ENCODE data around the gene ARL14EP. TPM values are rescaled to one million over a fixed set of nuclear protein-coding genes. Genes with fewer than 3 reads are reported as not detected.

ARL14EP gene
- total RNA-seq, 1 donor from 2014 or later, result 40.1 TPM

- intact Hi-C loops (cut with micrococcal nuclease), result no loop called here
- H3K4me1 Mint-ChIP-seq, result no peaks in the 10 kb centered on the region
- CTCF ChIA-PET, result no interaction called here
These were observed 35.6 kb downstream of the ARL14EP start for GRCh38 chr11:30358536-30358935.

GRCh38 chr11:30360741-30361140 is 37.8 kb downstream of the ARL14EP start:
- POLR2A ChIA-PET, result no interaction called here
- intact Hi-C loops (cut with micrococcal nuclease), result no loop called here

More at GRCh38 chr11:30358536-30358935, 35.6 kb downstream of the ARL14EP start:
- no peak for TF ChIP-seq CTCF (IDR thresholded peaks at IDR 0.05)
- Mint-ChIP-seq H3K27me3 (peaks cover 4% of the 10 kb centered on the region), H3K36me3 (ENCODE audit: low read depth) (no peaks in the 10 kb centered on the region), H3K27ac (no peak overlapping the region), H3K4me3 (no peak overlapping the region), H3K9me3 (no peaks in the 10 kb centered on the region)
- ATAC-seq (ENCODE audit: low read depth), result no peak
- POLR2A ChIA-PET, result no interaction called here
- DNase-seq, result no peak

GRCh38 chr11:30364139-30364836 is 41.4 kb downstream of the ARL14EP start:
- no peak overlapping the region for H3K4me3 Mint-ChIP-seq
- DNase-seq (no peak), ATAC-seq (ENCODE audit: low read depth) (no peak)
- no peaks in the 10 kb centered on the region for H3K9me3 Mint-ChIP-seq
- no peaks in the 10 kb centered on the region for H3K4me1 Mint-ChIP-seq
- H3K27me3 Mint-ChIP-seq, result peaks cover 2% of the 10 kb centered on the region
- intact Hi-C loops (cut with micrococcal nuclease), result no loop called here
- TF ChIP-seq CTCF (IDR thresholded peaks at IDR 0.05), result no peak
- no peak overlapping the region for H3K27ac Mint-ChIP-seq
- CTCF ChIA-PET, result no interaction called here
- no peaks in the 10 kb centered on the region for H3K36me3 Mint-ChIP-seq (ENCODE audit: low read depth)
- POLR2A ChIA-PET, result no interaction called here

More at GRCh38 chr11:30360741-30361140, 37.8 kb downstream of the ARL14EP start:
- DNase-seq, result no peak
- ATAC-seq (ENCODE audit: low read depth), result no peak
- no peaks in the 10 kb centered on the region for H3K4me1 Mint-ChIP-seq
- no peak overlapping the region for H3K4me3 Mint-ChIP-seq
- no peak overlapping the region for H3K27ac Mint-ChIP-seq
- peaks cover 6% of the 10 kb centered on the region for H3K27me3 Mint-ChIP-seq
- CTCF ChIA-PET, result no interaction called here
- no peak for TF ChIP-seq CTCF (IDR thresholded peaks at IDR 0.05)
- no peaks in the 10 kb centered on the region for H3K9me3 Mint-ChIP-seq
- H3K36me3 Mint-ChIP-seq (ENCODE audit: low read depth), result no peaks in the 10 kb centered on the region

GRCh38 chr11:30364837-30365482 is 42.1 kb downstream of the ARL14EP start:
- peaks cover 2% of the 10 kb centered on the region for H3K27me3 Mint-ChIP-seq
- H3K4me1 Mint-ChIP-seq, result no peaks in the 10 kb centered on the region
- TF ChIP-seq CTCF (IDR thresholded peaks at IDR 0.05), result no peak
- intact Hi-C loops (cut with micrococcal nuclease), result no loop called here
- peaks cover 2% of the 10 kb centered on the region for H3K9me3 Mint-ChIP-seq
- H3K4me3 Mint-ChIP-seq, result no peak overlapping the region
- ChIA-PET POLR2A (no interaction called here), CTCF (no interaction called here)
- H3K27ac Mint-ChIP-seq, result no peak overlapping the region
- ATAC-seq (ENCODE audit: low read depth) (no peak), DNase-seq (no peak)
- H3K36me3 Mint-ChIP-seq (ENCODE audit: low read depth), result no peaks in the 10 kb centered on the region

GRCh38 chr11:30365793-30366517 is 43.1 kb downstream of the ARL14EP start:
- ChIA-PET CTCF (no interaction called here), POLR2A (no interaction called here)
- TF ChIP-seq CTCF (IDR thresholded peaks at IDR 0.05), result no peak
- DNase-seq (no peak), ATAC-seq (ENCODE audit: low read depth) (no peak)
- no peak overlapping the region for H3K4me3 Mint-ChIP-seq
- H3K36me3 Mint-ChIP-seq (ENCODE audit: low read depth), result no peaks in the 10 kb centered on the region
- H3K4me1 Mint-ChIP-seq, result no peaks in the 10 kb centered on the region
- H3K9me3 Mint-ChIP-seq, result peaks cover 2% of the 10 kb centered on the region
- intact Hi-C loops (cut with micrococcal nuclease), result no loop called here
- H3K27me3 Mint-ChIP-seq, result peaks cover 2% of the 10 kb centered on the region
- no peak overlapping the region for H3K27ac Mint-ChIP-seq

Data from activated B cell treated with CpG ODN at 0.5 μM for 24 hours (primary cell).